GM12864 (cell line): ENCODE measurements around the gene PLP1.

Experiments used
- DNase-seq: peaks from one replicate; pipeline ENCODE4 v3.0.0-alpha.2; 2011; ENCODE audit warnings: low read depth
- H3K4me3 ChIP-seq: 2 replicates; pipeline ENCODE4 v1.5.1; 2011; ENCODE audit warnings: mild to moderate bottlenecking, low read depth, low read length, control low read depth
- CTCF ChIP-seq: IDR thresholded peaks from 2 replicates; pipeline ENCODE4 v1.5.1; 2011; ENCODE audit warnings: low read depth, mild to moderate bottlenecking, moderate library complexity, low read length, control low read depth, inconsistent platforms; ENCODE audit errors: missing control alignments

The PLP1 gene

DNA sequence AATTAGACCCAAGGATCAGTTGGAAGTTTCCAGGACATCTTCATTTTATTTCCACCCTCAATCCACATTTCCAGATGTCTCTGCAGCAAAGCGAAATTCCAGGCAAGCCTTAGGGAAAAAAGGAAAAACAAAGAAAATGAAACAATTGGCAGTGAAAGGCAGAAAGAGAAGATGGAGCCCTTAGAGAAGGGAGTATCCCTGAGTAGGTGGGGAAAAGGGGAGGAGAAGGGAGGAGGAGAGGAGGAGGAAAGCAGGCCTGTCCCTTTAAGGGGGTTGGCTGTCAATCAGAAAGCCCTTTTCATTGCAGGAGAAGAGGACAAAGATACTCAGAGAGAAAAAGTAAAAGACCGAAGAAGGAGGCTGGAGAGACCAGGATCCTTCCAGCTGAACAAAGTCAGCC is at the start of gene PLP1:
Gene PLP1 (plus strand): TSS at position 295 of the 400 bp plus-strand sequence. CDS start 156 bp downstream, outside the sequence.
- no peak for DNase-seq
- H3K4me3 ChIP-seq, result no peak within 1 kb of the TSS
- no peak for TF ChIP-seq CTCF

DNA sequence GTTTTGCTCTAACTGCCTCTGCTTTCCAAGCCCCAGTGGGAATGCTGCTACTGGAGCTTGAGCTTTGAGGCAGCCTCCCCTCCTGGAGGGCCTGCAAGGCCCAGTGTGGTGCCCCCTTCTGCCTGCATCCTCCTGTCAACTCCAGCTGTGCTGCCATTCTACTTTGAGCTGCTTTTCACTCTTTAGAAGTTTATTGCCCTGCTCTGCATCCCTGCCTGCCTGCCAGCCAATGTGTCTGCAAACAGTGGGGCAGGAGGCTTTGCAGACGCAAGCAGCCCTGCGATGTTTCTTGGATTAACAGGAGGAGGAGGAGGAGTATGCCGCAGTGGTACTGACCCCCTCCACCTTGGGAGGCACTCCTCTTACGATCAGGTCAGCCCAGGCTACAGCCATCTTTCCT is 49.5 kb upstream of the PLP1 start:
- no peak overlapping the region for H3K4me3 ChIP-seq
- DNase-seq, result no peak
- no peak for TF ChIP-seq CTCF

DNA sequence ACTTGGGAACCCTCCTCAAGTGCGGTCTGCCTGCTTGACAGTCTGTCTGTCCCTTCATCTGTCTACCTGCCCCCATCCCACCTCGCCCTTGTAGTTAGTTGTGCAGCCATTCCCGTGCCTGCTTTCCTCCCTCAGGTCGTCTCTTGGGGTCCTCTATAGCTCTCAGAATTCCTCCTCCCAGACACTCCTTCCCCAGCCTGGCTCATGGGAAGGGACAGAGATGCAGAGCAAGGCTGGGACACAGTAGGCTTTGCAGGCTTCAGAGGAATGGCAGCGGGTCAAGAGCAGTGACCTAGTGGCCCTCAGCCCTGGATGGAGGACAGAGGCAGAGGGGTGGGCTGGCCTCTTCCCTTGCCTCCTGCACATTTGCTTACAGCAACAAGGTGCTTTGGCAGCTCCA is 47.6 kb upstream of the PLP1 start:
- TF ChIP-seq CTCF, result no peak
- no peak overlapping the region for H3K4me3 ChIP-seq
- DNase-seq, result no peak

DNA sequence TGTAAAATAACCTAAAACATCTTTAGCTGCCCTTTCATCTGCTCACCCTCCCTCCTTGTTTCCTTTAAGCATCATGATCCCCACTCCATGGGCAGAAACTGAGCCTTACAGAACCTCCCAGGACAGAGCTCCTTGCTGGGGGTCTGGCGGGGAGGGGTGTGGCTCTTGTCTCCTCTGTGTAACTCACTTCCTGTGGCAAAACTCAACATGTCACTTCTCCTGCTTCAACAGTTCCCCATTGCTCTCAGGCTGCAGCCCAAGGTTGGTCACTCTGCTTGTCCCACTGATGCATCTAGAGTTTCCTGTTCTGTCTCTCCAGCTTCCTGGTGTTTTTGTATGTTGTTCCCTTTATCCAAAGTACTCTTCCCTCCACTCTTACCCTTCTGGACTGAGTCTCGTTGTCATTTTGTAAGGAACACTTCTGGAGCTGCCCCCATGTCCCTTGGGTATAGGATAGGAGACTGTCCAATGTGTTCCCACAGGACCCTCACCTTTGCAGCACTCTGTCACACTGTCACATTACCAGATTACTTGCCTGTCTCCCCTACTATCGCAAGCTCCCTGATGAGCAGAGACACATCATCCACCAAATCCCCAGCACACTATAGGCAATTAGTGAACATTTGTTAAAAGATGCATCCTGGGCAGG is 46.4 kb upstream of the PLP1 start:
- no peak for DNase-seq
- no peak overlapping the region for H3K4me3 ChIP-seq
- TF ChIP-seq CTCF, result no peak

DNA sequence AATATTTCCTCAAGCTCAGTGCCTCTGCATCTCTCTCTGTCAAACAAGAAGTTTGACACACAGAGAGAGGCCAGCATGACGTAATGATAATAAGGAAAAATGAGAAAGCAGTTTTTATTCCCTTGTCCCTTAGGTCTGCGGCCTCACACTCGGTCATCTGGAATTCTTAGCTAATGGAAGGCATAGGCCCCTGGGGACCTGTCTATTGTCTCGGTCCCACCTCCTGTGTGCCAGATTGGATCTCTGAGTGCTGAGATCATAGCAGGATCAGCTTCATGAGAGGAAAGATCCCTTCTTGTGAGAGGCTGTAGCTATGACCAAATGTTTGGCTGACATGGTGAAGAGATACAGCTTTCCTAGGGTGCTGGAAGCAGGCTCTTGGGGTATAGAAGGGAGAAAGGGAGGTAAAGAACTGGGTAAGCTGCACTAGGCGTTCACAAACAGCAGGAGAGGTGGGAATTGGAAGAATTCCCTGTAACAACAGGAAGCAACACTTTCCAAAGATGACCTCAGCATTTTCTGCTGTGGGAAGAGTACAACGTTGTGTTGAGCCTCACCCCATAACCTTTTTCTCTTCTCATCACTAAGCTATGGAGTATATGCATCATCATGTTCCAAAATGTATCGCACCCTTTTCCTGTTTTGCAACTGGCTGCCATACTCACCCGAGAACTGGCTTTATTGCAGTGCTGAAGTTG is 45.7 kb upstream of the PLP1 start:
- TF ChIP-seq CTCF, result no peak
- H3K4me3 ChIP-seq, result no peak overlapping the region
- DNase-seq, result no peak

- no peak for DNase-seq
- no peak for TF ChIP-seq CTCF
- H3K4me3 ChIP-seq, result no peak overlapping the region
Measured at GRCh38 chrX:103733017-103733416, 43.6 kb upstream of the PLP1 start.
